DOHH2 (cell line): ENCODE results near the gene ATP6V0E1.

Experiments
- CTCF ChIP-seq: fragments of 200-600 bp; sonication (generic); IDR thresholded peaks from one replicate; pipeline ENCODE4 v1.5.1; 2014; ENCODE audit warnings: antibody characterized with exemption, mild to moderate bottlenecking, low read depth, low read length; ENCODE audit not compliant: poor library complexity, severe bottlenecking
- EZH2phosphoT487 ChIP-seq: fragments of 200-600 bp; sonication (generic); IDR thresholded peaks from 2 replicates; pipeline ENCODE4 v1.6.1; 2017; ENCODE audit warnings: borderline replicate concordance, mild to moderate bottlenecking, antibody characterized with exemption, low read length, moderate library complexity, mixed read lengths

GRCh38 chr5:172952034-172952511 lies 31.5 kb upstream of the ATP6V0E1 start:
- no peak for TF ChIP-seq CTCF
- TF ChIP-seq EZH2phosphoT487, result no peak
